Fibroblast of the conjunctiva (primary cell): Measurements from ENCODE around the gene ANKRD1.

Source experiments
- DNase-seq: peaks from one replicate; pipeline ENCODE4 v3.0.0-alpha.2; 2010; ENCODE audit warnings: low read depth

ANKRD1 gene

DNA sequence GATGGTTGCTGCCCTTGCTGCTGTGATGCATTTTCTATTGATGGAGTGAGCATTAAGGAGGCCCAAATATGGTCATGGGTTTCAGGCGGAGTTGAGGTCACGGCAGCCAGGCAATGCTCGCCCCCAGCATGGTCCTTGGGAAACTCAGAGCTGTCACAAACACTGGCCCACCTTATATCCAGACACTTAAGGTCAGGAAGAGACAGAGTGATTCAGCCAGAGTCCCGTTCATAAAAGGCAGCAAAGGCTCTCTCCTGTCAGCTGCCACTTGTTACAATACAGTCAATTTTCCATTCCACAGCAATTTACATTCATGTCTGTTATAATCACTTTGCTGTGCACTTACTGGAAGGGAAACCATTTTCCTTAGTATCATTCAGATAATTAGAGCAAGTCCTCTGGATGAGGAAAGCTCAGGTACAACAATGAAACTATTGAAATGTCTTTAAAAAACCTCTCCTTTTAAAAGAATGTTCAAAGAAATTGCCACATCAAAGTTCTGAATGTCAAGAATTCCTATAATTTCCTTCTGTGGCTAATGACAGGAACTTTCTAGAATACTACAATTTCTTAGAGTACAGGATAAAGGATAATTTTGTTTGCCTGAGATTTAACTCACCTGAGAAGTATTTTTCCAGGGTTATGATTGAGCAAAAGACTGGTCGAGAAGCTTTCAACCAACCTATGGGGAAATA lies 14.8 kb upstream of the ANKRD1 start:
- DNase-seq, result no peak

- DNase-seq, result peak; percentile 35
These were observed 10.3 kb upstream of the ANKRD1 start for GRCh38 chr10:90930971-90931871.

DNA sequence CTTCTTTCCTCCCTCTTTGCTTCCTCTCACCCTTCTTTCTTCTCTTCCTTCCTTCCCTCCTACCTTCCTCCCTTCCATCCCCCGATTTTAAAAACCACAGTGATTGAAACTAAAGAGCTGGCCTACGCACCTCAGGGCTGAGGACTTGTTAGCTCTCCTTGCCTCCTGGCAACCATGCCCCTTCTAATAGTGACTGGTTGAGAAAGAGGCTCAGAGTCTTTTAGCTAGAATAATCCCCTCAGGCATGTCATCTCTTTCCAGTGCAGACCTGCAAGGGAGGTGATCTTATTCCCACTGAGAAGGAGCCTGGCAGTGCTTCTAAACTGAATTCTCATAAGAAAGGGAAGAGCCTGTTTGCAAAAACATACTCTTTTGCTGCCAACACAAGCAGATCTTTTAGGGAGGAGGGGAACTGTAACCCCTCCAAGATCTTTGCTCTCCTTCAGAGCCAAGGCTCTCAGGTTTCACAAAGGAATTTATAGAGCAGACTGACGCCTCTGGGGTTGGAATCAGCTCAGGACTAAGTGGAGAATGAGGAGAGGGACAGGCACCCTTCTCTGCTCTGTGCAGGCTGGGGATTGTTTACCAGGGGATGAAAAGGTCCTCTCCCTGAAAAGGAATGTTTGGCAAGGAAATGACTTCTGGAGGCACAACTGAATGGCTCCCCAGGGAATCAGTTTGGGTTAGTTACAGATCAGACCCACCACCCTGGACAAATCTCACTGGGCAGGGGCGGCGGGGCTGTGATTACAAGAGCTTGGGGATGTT lies 9.4 kb upstream of the ANKRD1 start:
- DNase-seq, result peak; percentile 81

DNA sequence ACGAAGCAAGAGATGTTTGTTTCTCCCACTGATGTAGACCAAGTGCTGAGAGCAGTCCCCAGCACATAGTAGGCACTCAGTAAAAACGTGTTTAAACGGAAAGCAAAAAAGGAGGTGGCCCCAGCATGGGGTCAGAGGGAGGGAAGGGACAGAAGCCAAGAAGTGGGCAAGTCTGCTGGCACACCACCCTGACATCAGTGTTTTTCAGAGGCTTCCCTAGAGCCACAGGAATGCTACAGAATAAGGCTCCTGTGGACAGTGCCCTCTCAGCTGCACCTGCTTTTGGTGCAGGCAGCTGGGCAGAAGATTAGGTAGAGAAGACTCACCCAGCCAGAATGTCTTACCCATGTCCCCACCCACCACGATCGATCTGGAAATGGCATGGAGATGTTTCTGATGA lies 8.3 kb upstream of the ANKRD1 start:
- DNase-seq, result no peak

DNA sequence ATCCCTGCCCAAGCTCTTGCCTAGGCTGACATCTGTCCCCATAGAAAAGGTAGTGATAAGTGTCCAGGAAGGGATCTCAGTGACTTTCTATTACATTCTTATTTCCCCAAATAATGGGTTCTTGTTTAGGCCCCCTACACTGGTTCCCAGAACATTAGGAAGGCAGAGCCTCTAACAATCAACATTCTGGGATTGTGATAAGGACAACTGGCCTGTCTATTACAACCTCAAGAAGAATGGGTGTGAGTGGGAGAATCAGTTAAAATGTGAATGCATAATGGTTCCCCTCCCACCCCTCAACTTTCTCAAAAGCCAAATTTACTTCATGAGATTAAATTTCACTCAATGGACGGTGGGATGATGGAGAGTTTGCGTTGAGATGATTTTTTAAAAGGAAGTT lies 6.4 kb upstream of the ANKRD1 start:
- DNase-seq, result no peak

- no peak for DNase-seq
These were observed 4.5 kb upstream of the ANKRD1 start for GRCh38 chr10:90925079-90926029.

- no peak for DNase-seq
These were observed 3.7 kb upstream of the ANKRD1 start for GRCh38 chr10:90924552-90924951.

DNA sequence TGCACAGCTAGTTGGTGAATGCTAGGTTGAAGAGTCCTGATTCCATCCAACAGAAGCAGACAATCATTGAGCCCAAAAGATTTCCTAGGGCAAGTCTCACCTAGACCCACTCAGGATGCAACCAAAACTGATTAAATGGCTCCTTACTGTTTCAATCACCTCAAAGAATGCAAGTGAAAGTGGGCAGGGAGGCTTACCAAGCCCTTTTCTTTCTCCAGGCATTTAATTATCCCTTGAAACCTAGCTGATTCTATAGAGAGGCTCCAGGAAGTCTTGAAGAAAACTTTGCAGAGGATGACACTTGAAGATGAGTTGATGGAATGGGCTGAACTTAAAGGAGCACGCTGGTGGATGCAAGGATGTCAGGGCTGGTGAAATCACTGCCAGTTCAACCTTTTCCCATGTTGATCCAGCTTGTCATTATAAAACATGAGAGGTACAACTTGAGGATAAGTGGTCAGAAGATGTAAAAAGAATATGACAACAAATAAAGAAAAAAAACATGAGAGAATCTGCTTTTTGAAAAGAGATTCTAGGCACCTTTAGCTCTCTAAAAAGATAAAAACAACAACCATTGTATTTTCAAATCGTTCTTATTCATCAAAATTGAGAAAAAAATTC lies 2.3 kb upstream of the ANKRD1 start:
- no peak for DNase-seq

DNA sequence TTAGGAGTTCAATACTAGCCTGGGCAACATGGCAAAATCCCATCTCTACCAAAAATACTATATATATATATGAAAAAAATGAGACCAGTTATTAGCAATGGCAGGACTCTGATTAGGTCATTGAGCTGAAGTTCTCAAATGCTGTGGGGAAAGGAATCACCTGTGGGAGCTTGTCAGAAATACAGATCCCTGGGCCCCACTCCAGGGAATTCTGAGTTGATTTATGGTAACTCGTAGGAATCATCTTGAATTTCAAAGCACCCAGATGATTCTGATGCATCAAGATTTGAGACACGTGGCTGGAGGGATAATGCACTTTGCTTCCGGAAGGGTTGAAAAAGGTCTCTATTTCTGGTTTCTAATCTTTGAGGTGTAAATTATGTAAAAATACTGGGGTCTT lies 1.0 kb upstream of the ANKRD1 start:
- no peak for DNase-seq

- no peak for DNase-seq
These were observed 958 bp downstream of the ANKRD1 start for GRCh38 chr10:90919683-90920574.

- DNase-seq, result no peak
These were observed 2.9 kb downstream of the ANKRD1 start for GRCh38 chr10:90917968-90918318.

DNA sequence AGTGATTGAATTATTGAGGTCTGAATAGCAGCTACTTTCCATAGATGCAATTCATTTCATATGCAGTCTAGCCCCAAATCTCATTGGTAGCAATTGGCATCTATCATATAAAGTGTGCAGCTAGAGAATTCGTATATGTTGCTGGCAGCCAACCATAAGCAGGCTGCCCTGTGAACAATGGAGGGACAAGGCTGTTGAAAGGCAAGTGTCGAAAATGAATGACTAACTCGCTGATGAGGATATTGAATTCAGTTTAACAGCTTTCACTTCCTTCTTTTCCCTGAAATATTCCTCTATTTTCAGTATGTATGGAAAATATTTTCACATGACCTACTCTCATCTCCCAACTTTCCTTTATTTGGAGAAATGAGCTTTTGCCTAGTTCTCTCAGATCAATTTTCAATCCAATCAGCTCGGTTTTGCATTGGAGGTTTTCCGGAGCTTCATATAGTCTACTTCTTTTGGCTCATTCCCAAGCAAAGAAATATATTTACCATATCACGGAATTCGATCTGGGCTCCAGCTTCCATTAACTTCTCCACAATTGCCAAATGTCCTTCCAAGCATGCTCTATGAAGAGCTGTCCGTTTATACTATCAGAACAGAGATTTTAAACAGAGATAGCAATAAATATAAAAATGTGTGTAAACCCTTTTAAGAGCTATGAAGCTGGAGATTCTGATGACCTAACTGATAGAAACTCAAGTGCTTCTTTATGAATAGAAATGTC lies 3.5 kb downstream of the ANKRD1 start:
- no peak for DNase-seq

DNA sequence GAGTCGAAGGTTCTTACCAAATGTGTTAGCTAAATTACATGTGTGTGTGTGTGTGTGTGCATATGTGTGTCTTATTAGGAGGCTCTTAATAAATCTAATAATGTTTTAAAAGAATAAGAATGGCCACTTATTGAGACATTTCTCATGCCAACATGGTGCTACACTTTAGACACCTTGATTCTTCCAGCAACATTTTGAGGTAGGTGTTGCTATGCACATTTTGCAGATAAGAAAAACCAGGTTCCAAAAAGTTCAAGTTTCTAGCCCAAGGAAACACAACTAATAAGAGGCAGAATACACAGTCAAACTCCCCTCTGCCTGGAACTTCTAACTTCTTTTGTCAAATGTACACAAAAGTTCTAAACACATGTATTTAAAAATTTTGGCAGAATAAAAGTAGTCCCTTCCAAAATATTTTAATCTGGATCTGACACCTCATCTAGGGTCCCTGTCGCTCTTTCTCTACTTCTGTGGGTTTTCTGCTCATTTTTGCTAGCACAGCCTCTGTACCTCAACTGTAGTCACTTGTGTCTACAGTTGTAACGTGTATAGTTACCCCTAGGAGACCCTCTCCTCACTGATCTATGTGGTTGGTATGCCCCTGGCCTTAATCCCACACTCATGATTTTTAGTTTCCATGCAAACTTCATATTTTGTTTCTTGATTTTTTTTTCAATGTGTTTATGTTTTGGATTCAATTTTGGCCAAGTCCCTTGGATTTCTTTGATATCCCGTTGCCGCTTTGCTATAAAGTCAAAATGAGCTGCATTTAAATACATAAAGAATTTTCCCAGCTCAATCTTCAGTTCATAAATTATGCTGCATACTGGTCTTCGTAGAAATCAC lies 4.3 kb downstream of the ANKRD1 start:
- DNase-seq, result no peak

- no peak for DNase-seq
These were observed 5.2 kb downstream of the ANKRD1 start for GRCh38 chr10:90915766-90916075.

DNA sequence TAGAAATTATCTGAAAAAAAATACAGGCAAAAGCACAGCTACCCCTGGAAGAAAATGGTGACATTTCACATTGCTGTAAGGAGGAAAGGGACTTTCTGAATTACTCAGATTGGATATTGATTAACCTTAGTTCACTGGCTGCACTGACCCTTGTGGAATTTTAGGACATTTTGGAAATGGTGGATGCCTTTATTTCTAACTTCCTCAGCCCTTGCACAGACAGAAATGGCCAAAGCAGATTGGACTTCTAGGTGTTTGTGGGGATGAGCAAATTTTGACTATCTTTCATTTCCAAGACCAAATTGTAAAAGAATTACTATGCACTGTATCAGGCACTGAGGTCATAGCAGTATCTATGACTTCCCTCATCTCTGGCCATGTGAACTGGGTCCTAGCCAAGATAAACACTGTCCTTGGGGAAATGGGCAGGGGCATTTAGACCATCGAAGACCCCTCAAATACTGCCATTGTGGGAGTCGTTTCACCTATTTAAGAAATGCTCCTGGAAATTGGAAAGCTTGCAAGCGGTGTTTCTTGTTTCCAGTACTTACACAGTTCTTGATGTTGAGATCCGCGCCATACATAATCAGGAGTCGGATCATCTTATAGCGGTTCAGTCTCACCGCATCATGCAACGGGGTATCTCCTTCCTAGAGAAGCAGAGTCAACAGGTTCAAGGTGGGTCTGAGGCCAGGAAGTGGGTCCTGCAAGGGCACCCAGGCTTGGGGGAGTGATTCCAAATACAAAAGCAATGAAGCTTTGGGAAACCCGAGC lies 5.7 kb downstream of the ANKRD1 start:
- no peak for DNase-seq

DNA sequence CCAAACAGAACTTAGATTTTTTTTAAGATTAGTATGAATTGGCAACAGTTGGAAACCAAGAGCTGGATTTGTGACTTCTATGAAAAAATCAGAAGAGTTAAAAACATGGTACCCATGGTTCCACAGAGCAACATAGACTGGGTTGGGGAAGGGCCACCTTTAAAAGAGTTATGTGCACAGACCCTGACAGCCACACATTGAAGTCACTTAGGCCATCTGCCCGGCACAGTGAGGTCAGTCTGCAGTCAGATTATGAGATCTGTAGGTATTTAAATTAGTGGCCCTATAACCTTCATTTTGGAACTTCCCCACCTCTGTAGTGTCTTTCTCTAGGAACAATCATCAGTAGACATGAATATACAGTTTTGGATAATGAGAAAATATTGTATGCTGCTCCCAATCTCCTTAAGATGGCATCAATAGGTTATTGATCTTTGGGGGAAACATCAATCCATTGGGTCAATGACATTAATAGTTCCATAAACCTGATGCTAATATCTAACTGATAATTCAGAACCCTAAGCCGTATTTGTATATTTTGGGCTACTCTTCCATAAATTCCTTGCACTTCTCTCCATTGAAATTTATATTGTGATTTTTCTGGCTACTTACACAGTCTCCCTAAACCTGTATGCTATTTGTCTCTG lies 7.0 kb downstream of the ANKRD1 start:
- DNase-seq, result no peak

GRCh38 chr10:90912854-90913479 lies 7.9 kb downstream of the ANKRD1 start:
- DNase-seq, result no peak
